GM18526 (cell line): ENCODE data around the gene MIPOL1.

ENCODE experiments used
- POLR2A ChIP-seq: IDR thresholded peaks from 3 replicates; pipeline ENCODE4 v1.6.1; 2011; ENCODE audit not compliant: insufficient read length; ENCODE audit errors: extremely low read depth

The MIPOL1 gene

GRCh38 chr14:37328673-37329072 lies 130.9 kb downstream of the MIPOL1 start:
- no peak for TF ChIP-seq POLR2A

- TF ChIP-seq POLR2A, result no peak
Observed at GRCh38 chr14:37329189-37330001, 131.7 kb downstream of the MIPOL1 start.

GRCh38 chr14:37330910-37331309 lies 133.2 kb downstream of the MIPOL1 start:
- no peak for TF ChIP-seq POLR2A

GRCh38 chr14:37340353-37340752 lies 142.6 kb downstream of the MIPOL1 start:
- no peak for TF ChIP-seq POLR2A

- no peak for TF ChIP-seq POLR2A
Observed at GRCh38 chr14:37343307-37344094, 145.8 kb downstream of the MIPOL1 start.

- TF ChIP-seq POLR2A, result no peak
Observed at GRCh38 chr14:37363661-37364060, 165.9 kb downstream of the MIPOL1 start.

- TF ChIP-seq POLR2A, result no peak
Observed at GRCh38 chr14:37369425-37369824, 171.7 kb downstream of the MIPOL1 start.

GRCh38 chr14:37375566-37375965 lies 177.8 kb downstream of the MIPOL1 start:
- no peak for TF ChIP-seq POLR2A

GRCh38 chr14:37376944-37377609 lies 179.3 kb downstream of the MIPOL1 start:
- no peak for TF ChIP-seq POLR2A

- TF ChIP-seq POLR2A, result no peak
Observed at GRCh38 chr14:37384870-37385596, 187.3 kb downstream of the MIPOL1 start.

- no peak for TF ChIP-seq POLR2A
Observed at GRCh38 chr14:37397941-37398215, 200.1 kb downstream of the MIPOL1 start.

GRCh38 chr14:37399517-37399916 lies 201.8 kb downstream of the MIPOL1 start:
- no peak for TF ChIP-seq POLR2A

GRCh38 chr14:37401093-37401492 lies 203.4 kb downstream of the MIPOL1 start:
- no peak for TF ChIP-seq POLR2A

- TF ChIP-seq POLR2A, result no peak
Observed at GRCh38 chr14:37403626-37404025, 205.9 kb downstream of the MIPOL1 start.

- no peak for TF ChIP-seq POLR2A
Observed at GRCh38 chr14:37406095-37406494, 208.4 kb downstream of the MIPOL1 start.
